ENCODE results near the gene CENPO.

DNA sequence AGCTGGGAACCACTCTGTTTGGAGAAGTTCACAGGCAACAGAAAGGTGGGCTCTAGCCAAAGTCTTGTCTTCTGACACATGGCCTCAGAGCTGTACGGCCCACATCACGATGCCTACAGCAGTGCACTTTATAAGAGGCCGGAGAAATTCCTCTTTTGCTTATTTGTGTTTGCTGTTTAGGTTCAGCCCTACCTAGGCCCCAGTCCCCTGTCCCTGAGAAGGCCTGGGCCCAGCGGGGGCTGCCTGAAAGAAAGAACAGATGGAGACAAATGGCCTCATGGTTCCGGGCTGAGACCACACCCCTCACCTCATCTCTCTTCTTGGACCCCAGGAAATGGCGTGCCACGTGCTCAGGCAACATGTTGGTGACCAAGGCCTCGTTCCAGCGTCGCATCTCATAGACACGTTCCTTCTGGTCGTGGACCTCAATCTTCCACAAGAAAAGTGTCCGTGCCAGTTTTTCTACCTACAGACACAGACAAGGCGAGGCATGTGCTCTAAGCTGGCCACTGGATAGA, 30.9 kb downstream of the CENPO start:
- TF ChIP-seq POLR2AphosphoS5 (IDR thresholded peaks at IDR 0.05; ENCODE audit: low read depth, low read length) (no peak), CTCF (IDR thresholded peaks at IDR 0.05 in 2 of 3, conservative IDR thresholded peaks at IDR 0.05 in 1 of 3; ENCODE audit: borderline replicate concordance in 1 of 3, insufficient read depth in 1 of 3, low read depth in 2 of 3, low read length in 2 of 3) (no peak), EZH2phosphoT487 (IDR thresholded peaks at IDR 0.05; ENCODE audit: borderline replicate concordance) (no peak), EZH2 (IDR thresholded peaks at IDR 0.05) (no peak), POLR2A (IDR thresholded peaks at IDR 0.05; ENCODE audit: borderline replicate concordance, extremely low read depth, insufficient read depth, insufficient read length) (no peak), YY1 (IDR thresholded peaks at IDR 0.05; ENCODE audit: extremely low read depth, insufficient replicate concordance, low read depth, low read length) (no peak), SIN3A (IDR thresholded peaks at IDR 0.05; ENCODE audit: low read depth) (no peak), ZBTB33 (IDR thresholded peaks at IDR 0.05; ENCODE audit: extremely low read depth, insufficient replicate concordance, low read length) (no peak)
- TF ChIP-seq, protein P1, sequence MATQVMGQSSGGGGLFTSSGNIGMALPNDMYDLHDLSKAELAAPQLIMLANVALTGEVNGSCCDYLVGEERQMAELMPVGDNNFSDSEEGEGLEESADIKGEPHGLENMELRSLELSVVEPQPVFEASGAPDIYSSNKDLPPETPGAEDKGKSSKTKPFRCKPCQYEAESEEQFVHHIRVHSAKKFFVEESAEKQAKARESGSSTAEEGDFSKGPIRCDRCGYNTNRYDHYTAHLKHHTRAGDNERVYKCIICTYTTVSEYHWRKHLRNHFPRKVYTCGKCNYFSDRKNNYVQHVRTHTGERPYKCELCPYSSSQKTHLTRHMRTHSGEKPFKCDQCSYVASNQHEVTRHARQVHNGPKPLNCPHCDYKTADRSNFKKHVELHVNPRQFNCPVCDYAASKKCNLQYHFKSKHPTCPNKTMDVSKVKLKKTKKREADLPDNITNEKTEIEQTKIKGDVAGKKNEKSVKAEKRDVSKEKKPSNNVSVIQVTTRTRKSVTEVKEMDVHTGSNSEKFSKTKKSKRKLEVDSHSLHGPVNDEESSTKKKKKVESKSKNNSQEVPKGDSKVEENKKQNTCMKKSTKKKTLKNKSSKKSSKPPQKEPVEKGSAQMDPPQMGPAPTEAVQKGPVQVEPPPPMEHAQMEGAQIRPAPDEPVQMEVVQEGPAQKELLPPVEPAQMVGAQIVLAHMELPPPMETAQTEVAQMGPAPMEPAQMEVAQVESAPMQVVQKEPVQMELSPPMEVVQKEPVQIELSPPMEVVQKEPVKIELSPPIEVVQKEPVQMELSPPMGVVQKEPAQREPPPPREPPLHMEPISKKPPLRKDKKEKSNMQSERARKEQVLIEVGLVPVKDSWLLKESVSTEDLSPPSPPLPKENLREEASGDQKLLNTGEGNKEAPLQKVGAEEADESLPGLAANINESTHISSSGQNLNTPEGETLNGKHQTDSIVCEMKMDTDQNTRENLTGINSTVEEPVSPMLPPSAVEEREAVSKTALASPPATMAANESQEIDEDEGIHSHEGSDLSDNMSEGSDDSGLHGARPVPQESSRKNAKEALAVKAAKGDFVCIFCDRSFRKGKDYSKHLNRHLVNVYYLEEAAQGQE (IDR thresholded peaks at IDR 0.05; ENCODE audit: low read depth) = no peak
